Measurements from ENCODE around the gene RAPGEF5.

DNA sequence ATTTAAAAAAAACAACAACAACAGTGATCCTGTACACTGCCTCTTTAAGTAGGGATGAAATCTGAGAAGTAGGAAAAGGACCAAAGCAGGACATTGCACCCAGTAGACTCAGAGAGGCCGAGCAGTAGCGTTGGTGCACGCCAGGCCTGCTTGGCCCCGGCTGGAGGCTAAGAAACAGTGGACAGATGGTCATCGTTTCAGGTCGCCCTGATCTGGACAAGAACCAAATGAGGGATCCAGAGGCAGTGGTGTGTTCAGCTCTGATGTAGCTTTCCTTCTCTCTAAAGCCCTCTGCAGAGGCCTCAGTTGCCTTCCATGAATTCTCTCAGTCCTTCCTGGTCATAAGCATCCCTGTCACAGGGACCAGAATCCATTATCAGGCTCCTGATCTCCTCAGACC lies 269.1 kb downstream of the RAPGEF5 start:
- TF ChIP-seq, protein P1, sequence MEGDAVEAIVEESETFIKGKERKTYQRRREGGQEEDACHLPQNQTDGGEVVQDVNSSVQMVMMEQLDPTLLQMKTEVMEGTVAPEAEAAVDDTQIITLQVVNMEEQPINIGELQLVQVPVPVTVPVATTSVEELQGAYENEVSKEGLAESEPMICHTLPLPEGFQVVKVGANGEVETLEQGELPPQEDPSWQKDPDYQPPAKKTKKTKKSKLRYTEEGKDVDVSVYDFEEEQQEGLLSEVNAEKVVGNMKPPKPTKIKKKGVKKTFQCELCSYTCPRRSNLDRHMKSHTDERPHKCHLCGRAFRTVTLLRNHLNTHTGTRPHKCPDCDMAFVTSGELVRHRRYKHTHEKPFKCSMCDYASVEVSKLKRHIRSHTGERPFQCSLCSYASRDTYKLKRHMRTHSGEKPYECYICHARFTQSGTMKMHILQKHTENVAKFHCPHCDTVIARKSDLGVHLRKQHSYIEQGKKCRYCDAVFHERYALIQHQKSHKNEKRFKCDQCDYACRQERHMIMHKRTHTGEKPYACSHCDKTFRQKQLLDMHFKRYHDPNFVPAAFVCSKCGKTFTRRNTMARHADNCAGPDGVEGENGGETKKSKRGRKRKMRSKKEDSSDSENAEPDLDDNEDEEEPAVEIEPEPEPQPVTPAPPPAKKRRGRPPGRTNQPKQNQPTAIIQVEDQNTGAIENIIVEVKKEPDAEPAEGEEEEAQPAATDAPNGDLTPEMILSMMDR (IDR thresholded peaks at IDR 0.05; ENCODE audit: low read length) = no peak
- TF ChIP-seq EZH2phosphoT487 (IDR thresholded peaks at IDR 0.05; ENCODE audit: low read length) = no peak
